HPDE6-E6E7 (cell line): ENCODE results near the gene MRPL1.
A peak's percentile ranks its signal among the peaks of the same experiment; 100 is the strongest.
"Not testable (repeated sequence)": the region's sequence is repeated elsewhere in the genome, so short reads cannot be mapped to it uniquely, and the experiment has no call there.

Source experiments
- DNase-seq: peaks from one replicate; pipeline ENCODE4 v3.0.0; 2011; ENCODE audit warnings: missing footprints; ENCODE audit errors: extremely low spot score

Gene MRPL1

DNA sequence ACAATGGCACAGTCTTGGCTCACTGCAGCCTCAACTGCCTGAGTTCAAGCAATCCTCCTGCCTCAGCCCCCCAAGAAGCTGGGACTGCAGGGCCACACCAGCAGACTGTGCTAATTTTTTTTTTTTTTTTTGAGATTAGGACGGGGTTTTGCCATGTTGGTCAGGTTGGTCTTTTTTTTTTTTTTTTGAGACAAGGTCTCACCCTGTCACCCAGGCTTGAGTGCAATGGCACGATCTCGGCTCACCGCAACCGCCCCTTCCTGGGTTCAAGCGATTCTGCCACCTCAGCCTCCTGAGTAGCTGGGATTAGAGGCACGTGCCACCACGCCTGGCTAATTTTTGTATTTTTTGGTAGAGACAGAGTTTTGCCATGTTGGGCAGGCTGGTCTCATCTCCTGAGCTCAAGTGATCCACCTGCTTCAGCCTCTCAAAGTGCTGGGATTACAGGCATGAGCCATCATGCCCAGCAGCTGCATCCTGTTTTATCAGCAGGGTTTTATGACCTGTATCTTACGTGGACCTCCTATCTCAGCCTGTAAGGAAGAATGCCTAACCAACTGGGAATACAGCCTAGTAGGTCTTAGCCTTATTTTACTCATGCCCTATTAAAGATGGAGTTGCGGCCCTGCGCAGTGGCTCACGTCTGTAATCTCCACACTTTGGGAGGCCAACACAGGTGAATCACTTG lies 13.2 kb upstream of the MRPL1 start:
- no peak for DNase-seq

DNA sequence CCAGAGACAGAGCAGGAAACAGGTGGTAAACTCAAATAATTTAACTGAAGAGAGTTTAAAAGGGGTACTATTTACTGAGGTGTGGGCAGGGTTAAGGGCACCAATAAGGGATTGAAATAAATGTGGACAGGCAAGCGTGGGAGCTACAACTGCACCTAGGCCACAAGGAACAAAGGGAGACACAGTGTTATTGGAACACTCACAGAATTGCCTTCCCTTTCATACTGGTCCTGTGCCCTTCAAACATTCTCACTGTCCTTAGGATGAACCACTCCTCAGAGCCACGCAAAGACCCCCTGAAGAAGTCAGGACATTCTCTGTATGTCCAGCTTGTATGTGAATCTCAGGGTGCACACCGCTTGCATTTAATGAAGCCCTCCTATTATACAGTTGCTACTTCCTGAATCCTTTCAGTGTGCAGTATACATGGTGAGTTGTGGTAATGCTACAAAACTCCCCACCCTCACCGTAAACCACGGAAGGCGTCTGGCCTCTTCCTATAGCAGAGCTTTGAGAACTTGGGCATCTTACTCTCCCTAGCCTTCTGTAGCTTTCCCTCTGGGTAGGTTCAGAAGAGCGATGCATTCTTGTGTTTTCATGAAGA lies 9.6 kb upstream of the MRPL1 start:
- DNase-seq: no peak

DNA sequence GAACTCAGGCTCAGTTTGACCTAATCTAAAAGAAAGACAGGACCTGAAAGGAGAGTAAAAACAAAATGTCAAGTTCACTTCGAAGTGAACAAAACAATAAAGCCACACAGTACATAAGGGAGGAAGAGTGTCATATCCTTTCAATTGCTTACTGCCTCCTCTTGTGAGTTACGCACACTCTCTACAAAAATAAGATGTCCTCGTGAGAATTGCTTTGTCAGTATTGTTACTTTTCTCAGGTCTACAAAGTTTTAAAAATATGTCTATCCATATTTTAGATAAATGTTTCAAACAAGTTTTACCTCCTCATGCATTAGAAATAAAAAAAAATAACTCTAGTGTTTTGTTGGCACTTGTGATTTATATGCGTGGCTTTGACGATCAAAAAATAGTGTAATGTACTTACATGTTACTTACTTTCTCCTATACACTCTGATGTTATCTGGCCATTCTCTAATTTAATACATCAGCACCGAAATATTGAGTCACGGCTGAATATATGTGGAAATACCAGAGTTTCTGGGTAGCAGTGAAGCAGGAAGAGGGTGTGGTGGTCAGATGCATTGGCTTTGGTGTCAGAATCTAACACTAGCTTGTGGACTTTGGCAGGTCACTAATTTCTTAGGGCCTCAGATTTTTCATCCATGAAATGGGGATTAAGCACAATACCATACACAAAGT lies 8.1 kb upstream of the MRPL1 start:
- DNase-seq: no peak

DNA sequence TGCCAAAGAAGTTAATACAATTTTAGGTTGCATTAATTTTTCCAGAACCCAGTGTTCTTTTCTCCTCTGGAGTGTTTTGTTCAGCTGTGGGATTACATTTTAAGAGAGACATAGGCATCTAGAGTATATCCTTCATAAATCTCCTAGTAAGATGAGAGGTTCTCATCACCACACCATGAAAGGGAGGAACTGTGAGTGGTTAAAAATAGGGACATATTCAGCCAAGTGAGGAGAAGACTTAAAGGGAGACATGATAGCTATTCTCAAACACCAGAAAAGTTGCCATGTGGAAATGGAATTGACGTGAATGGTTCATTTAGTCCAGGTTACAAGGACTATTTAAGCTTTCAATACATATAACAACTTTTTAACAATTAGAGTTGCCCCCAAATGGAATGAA lies 6.5 kb upstream of the MRPL1 start:
- DNase-seq: no peak

DNA sequence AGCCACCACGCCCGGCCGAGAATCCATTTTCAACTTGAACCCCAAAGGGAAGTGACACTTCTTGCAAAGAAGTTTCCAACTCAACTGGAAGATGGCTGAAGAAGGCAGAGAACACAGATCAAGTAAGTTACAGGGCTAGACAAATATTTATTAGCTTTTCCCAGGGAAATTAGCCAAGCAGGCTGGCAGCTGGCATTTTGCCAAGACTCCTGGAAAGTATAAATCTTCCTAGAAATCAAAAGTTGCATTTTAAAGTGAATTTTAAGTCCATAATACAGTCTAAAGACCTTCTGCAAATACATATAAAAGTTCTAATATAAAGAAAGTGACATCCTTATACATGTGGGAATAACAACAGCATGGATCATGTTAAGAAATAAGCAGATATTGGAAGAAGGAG lies 3.4 kb upstream of the MRPL1 start:
- DNase-seq: no peak

DNA sequence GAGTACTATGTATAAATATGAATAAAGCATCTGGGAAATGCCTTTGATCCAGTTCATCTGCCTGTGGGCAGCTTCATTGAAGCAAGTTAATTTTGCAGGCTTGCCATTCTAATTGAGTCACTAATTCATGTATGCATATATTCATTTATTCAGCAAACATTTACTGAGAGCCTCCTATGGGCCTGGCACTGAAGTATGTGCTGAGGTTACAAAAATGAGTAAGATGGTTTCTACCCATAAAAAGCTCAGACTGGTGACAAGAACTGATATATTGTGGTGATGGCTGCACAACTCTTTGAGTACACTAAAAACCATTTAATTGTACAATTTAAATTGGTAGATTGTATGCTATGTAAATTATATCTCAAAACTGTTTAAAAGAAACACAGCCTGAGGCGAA lies 1.1 kb upstream of the MRPL1 start:
- no peak for DNase-seq

DNA sequence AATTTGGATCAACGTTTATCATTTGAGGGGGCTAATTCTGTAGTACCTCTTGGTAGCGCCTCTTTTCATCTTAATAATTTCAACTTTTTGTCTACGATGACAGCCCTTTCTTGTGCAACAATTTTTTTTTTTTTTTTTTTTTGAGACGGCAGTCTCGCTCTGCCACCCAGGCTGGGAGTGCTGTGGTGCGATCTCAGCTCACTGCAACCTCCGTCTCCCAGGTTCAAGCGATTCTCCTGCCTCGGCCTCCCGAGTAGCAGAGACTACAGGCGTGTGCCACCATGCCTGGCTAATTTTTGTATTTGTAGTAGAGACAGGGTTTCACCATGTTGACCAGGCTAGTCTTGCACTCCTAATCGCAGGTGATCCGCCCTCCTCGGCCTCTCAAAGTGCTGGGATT lies 711 bp downstream of the MRPL1 start:
- not testable (repeated sequence) for DNase-seq

DNA sequence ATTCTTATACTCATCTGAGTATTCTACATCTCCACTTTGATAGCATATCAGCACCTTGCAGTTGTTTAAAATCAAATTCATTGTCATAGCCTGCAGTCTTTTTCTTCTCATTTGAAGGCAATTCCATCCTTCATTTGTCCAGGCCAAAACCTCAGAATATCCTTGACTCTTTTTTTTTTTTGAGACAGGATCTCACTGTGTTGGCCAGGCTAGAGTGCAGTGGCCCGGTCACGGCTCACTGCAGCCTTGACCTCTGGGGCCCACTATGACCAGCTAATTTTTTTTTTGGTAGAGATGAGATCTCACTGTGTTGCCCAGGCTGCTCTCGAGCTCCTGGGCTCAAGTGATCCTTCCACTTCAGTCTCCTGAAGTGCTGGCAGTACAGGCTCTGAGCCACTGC lies 2.6 kb downstream of the MRPL1 start:
- DNase-seq: no peak

DNA sequence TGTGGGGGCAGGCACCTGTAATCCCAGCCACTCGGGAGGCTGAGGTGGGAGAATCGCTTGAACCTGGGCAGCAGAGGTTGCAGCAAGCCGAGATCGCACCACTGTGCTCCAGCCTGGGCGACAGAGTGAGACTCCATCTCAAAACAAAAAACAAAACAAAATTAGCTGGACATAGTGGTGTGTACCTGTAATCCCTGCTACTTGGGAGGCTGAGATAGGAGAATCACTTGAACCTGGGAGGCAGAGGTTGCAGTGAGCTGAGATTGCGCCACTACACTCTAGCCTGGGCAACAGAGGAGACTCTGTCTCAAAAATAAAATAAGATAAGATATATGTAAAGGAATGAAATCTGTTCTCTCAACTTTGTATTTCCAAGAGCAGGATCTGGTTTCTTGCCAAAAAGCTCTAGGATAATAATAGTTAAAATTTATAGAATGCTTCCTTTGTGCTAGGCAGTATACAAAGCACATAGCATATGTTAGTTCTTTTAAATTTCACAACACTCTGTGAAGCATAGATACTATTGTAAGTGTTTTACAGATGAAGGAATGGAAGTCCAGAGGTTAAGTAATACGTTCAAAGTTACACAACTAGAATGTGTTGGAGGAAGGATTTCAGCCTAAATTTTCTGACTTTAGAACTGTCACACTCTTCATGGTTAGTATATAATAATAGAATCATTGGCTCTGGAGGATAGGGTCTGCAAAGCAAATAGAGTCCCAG lies 10.3 kb downstream of the MRPL1 start:
- DNase-seq: no peak

DNA sequence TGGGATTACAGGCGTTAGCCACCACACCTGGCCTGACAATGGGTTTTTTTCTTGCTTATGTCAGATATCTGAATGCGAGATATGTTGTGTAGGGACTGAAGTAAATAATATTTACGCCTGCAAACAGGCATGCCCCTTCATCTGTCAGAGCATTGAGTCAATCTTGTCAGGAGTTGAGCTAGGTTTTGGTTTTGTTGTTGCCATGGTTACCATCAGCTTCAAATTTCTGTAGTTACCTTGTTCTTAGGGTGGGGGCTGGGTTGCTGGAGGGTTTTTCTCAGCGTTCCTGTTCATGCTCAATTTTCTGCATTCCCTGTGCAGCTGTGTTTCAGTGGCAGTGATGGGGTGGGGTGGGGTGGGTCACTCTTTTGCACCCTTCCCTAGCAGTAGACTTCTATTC lies 14.5 kb downstream of the MRPL1 start:
- no peak for DNase-seq

DNA sequence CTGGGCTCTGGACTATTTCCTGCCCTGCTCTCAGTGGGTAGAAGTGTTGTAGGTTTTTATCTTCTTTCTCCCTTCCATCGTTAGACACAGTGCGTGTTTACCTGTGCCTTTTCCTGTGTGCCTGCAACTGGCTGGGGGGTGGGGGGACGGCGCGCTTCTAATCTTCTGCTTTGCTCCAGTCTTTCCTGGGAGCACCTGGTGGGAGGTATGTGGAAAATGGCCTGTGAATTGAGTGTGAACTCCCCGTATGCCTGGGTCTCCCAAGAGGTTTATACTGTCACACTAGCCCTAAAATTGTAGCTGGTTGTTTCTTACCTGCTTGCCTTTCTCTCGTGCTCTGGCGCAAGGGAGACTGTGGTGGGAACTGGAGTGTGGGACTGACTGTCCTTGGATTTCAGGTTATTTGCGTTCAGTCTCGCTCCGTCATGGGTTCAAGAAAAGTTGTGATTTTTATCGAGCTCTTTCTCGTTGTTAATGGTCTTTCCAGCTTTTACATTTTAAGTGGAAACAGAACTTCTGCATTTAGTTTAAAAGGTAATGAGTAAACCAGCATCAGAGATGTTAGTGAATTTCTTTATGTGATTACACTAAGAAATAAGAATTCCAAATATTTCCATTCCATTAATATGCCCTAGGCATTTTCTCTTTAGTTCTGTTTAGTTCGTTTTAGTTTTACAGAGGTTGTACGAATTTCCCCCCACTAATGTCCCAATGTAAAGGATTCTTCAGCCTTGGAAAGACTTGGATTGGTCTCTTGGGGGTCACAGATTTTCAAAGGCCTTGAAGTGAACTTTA lies 15.3 kb downstream of the MRPL1 start:
- DNase-seq: no peak

DNA sequence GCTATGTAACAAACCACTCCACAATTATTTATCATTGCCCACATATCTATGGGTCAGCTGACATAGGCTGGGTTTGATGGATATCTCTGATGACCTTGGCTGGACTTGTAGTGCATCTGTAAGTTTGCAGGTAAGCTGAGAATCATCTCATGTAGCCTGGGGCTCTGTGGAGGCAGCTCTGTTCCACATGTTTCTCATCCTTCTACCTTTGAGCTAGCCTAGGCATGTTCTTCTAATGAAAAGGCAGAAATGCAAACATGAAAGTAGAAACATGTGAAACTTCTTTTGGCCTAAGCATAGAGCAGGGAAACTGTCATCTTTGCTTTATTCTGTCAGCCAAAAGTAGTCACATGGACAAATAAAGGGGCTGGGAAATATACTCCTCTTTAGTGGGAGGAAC lies 18.2 kb downstream of the MRPL1 start:
- peak; percentile 56 for DNase-seq

DNA sequence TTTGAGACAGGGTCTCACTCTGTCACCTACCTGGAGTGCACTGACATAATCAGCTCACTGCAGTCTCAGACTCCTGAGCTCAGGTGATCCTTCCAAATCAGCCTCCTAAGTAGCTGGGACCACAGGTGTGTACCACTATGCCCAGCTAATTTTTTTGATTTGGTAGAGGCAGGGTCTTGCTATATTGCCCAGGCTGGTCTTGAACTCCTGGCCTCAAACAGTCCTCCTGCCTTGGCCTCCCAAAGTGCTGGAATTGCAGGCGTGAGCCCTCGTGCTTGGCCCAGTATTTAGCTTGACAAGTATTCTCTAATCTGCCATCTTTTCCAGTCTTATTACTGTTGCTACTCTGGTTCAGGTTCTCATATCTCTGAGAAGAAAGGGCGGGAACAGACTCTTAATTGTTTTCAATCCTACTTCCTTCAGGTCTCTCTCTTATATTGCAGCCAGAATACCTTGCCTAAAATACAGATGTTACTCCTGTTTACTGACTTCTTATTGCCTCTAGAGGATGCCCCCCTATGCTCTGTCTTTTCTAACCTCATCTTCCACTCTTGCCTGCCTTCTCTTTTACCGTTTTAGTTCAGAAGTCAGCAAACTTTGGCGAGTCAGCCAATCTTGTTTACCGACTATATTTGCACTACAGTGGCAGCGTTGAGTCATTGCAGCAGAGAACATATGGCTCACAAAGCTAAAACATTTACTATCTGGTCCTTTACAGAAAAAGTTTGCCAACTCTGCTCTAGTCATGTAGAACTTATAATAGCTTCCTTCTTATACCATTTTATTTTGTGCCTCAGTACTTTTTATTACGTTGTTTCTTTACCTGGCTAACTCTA lies 19.0 kb downstream of the MRPL1 start:
- DNase-seq: no peak

DNA sequence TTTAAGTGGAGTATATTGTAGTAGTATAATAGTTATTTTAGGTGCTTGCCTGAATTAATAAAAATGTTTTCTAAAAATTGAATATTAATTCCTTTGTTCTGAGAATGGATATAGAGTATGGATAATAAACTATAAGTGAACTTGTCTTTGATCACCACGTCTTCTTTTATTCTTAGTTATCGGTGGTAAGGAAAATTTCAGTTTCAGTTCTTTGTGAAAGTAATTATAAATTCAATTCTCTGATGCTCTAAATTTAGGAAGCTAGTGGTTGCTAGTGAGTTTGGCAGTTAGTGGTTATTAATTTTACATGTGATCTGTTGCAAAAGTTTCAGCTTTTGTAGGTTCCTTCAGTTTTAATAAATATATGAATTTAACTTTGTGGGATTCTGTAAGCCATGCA lies 30.8 kb downstream of the MRPL1 start:
- no peak for DNase-seq

DNA sequence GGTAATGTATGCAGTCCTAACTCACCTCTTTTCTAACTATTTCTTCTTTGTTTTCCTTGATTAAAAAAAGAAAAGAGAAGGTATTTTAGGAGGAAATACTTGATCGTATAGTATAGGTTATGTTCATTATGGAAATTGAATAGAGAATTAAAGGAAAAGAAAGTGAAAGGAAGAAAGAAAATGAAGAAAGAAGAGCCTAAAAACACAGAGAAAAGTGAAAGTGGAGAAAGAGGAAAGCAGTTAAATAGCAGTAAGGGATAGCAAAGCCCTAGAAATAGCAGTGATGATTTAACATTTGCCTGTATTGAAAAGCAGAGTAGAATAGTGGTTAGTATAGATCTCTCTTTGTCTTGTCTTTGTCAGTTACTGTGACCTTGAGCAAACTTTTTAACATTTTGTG lies 37.0 kb downstream of the MRPL1 start:
- DNase-seq: no peak

DNA sequence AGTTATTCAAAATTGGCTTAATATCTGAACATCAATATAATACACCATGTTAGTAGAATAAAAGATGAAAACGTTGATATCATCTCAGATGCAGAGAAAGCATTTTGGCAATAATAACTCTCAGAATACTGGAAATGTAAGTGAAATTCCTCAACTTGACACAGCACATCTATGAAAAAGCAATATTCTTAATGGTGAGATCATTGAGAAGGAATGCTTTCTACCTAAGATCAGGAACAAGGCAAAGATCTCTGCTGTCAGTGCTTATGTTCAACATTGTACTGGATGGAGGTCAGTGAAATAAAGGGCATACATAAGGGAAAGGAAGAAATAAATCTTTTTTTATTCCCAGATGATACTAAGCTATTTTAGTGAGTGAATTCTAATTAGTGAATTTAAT lies 40.6 kb downstream of the MRPL1 start:
- no peak for DNase-seq

DNA sequence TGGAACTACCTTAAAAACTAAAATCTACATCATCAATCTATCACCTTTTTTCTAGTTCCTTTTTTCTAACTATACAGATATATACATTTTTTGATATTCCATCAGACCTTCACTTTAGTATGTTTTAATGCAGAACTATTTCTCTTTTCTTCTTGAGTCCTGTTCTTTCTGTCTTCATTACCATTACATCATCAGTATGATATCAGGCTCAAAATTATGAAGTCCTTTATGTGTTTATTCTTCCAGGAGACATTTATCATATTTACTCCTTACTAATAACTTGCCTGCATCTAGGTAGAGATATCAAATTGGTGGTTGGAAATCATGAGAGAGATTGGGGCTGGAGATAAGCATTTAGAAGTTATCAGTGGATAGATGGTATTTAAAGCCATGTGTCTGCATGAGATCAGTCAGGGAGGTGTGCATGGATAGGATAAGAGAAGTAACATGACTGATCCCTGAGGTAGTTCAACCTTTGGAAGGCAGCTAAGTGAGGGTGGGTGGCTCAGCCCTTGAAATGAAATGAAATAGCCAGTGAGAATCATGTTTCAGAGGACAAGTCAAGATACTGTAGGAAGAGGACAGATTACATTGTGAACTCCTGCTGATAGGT lies 43.1 kb downstream of the MRPL1 start:
- no peak for DNase-seq

DNA sequence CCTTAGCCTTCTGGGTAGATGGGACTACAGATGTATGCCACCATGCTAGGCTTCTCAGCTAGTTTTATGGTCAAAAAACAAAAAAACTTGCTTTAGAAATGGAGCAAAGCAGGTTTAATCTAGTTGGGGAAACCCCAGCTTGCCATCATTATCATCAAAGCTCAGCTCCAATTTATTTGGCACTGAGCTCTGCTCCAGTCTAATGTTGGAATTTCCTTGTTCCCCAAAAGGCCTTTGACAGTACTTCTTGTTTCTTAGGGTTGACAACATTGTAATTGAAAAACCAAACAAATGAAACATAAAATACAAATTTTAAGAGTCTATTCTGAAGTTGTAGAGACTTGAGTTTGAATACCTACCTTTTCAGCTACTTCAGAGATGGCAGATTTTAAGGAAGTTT lies 48.0 kb downstream of the MRPL1 start:
- DNase-seq: no peak

DNA sequence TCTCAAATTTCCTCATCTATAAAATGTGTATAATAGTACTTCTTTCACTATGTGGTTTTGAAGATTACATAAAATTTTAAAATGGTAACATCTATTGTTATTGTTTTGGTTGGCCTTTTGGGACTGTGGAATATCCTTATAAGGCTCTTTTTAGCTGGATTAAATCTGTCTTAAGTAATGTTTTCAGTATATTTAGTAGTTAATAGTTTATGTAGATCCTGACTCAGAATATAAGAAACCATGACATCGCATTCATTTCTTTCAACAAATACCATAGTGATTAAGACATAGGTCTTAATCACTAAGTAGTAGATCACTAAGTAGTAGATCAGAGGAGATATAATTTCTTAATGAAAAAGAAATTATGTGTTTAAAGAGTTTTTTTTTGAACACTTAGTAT lies 48.5 kb downstream of the MRPL1 start:
- DNase-seq: no peak

DNA sequence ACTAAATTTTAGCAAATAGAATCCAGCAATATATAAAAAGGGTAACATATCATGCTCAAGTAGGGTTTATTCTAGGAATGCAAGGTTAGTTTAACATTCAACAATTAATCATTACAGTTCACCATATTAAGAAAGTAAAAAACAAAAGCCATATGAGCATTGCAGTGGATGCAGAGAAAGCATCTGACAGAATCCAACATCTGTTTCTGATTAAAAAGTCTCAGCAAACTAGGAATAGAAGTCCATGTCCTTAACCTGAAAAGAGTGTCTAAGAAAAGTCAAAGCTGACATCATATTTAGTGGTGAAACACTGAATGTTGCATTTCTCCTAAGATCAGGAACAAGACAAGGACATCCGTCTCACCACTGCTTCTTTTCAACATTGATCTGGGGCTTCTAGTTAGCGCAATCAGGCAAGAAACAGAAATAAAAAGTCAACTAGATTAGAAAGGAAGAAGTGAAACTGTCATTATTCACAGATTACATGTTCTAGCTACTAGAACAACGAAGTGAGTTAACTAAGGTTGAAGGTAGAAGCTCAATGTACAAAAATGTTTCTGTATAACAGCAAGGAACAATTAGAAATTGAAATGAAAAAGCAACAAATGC lies 49.3 kb downstream of the MRPL1 start:
- DNase-seq: no peak
